Right ventricle myocardium inferior (tissue), 1 donor: ENCODE results near the gene FOXP4. TPM values are rescaled to one million over a fixed set of nuclear protein-coding genes. Genes with fewer than 3 reads are reported as not detected.
A peak's percentile ranks its signal among the peaks of the same experiment; 100 is the strongest.

ENCODE experiments used
- ATAC-seq: fragments of 200-7000 bp; cut with Tn5 transposase; one replicate; pipeline ENCODE4 v1.9.1; 2020; ENCODE audit warnings: mild to moderate bottlenecking, moderate library complexity
- DNase-seq: peaks from one replicate; pipeline ENCODE4 v3.0.0; 2021; ENCODE audit errors: missing footprints
- intact Hi-C: fragments of 100-400 bp; cut with DNase I; formaldehyde crosslinking; loops from one replicate; pipeline ENCODE4 v1.11.0; 2022
- total RNA-seq: library from RNA; stranded (reverse); fragmentation: NEBNext Ultra II Directional; extraction: Animal tissue kit (Norgen Biotek cat#: 25700); gene quantifications from one replicate; pipeline ENCODE4 v1.2.1, GENCODE V29; 2021
- donor health status: DM: no; HTN: yes; CAD: no; lungs with severe emphysema.

FOXP4 gene
- total RNA-seq, 1 donor from 2014 or later, result 13.9 TPM

- intact Hi-C loops, result no loop called here
- DNase-seq (no peak), ATAC-seq (no peak)
Observed at GRCh38 chr6:41518118-41518517, 28.1 kb upstream of the FOXP4 start.

GRCh38 chr6:41519305-41519744 lies 26.9 kb upstream of the FOXP4 start:
- DNase-seq (no peak), ATAC-seq (no peak)
- intact Hi-C loops, result no loop called here

- intact Hi-C loops, result no loop called here
- DNase-seq (no peak), ATAC-seq (no peak)
Observed at GRCh38 chr6:41519745-41520699, 26.2 kb upstream of the FOXP4 start.

GRCh38 chr6:41522780-41523548 lies 23.2 kb upstream of the FOXP4 start:
- ATAC-seq (no peak), DNase-seq (no peak)
- intact Hi-C loops, result no loop called here

GRCh38 chr6:41523915-41524633 lies 22.1 kb upstream of the FOXP4 start:
- no peak for DNase-seq
- no peak for ATAC-seq
- intact Hi-C loops, result no loop called here

- no peak for ATAC-seq
Observed at GRCh38 chr6:41524634-41525011, 21.6 kb upstream of the FOXP4 start.

GRCh38 chr6:41527721-41528408 lies 18.3 kb upstream of the FOXP4 start:
- ATAC-seq (no peak), DNase-seq (no peak)
- intact Hi-C loops, result no loop called here

More at GRCh38 chr6:41524634-41525011, 21.6 kb upstream of the FOXP4 start:
- no peak for DNase-seq
- intact Hi-C loops, result no loop called here

GRCh38 chr6:41528409-41528963 lies 17.7 kb upstream of the FOXP4 start:
- DNase-seq (no peak), ATAC-seq (no peak)
- intact Hi-C loops, result no loop called here

GRCh38 chr6:41529049-41529448 lies 17.1 kb upstream of the FOXP4 start:
- DNase-seq (no peak), ATAC-seq (no peak)
- intact Hi-C loops, result no loop called here

GRCh38 chr6:41529970-41530369 lies 16.2 kb upstream of the FOXP4 start:
- DNase-seq (no peak), ATAC-seq (no peak)
- intact Hi-C loops, result no loop called here

GRCh38 chr6:41530476-41530875 lies 15.7 kb upstream of the FOXP4 start:
- intact Hi-C loops, result no loop called here
- no peak for ATAC-seq
- no peak for DNase-seq

- DNase-seq (no peak), ATAC-seq (no peak)
- intact Hi-C loops, result no loop called here
Observed at GRCh38 chr6:41531016-41531415, 15.2 kb upstream of the FOXP4 start.

- DNase-seq (no peak), ATAC-seq (peak; percentile 35)
- intact Hi-C loops, result no loop called here
Observed at GRCh38 chr6:41531591-41532582, 14.3 kb upstream of the FOXP4 start.

GRCh38 chr6:41535766-41536165 lies 10.4 kb upstream of the FOXP4 start:
- DNase-seq (no peak), ATAC-seq (no peak)
- intact Hi-C loops, result no loop called here

GRCh38 chr6:41536795-41537758 lies 9.1 kb upstream of the FOXP4 start:
- intact Hi-C loops, result no loop called here
- no peak for DNase-seq
- ATAC-seq, result peak; percentile 32

GRCh38 chr6:41538556-41539182 lies 7.5 kb upstream of the FOXP4 start:
- intact Hi-C loops, result no loop called here
- DNase-seq (no peak), ATAC-seq (peak; percentile 57)
